Measurements from ENCODE around the gene HK3.

The HK3 gene

DNA sequence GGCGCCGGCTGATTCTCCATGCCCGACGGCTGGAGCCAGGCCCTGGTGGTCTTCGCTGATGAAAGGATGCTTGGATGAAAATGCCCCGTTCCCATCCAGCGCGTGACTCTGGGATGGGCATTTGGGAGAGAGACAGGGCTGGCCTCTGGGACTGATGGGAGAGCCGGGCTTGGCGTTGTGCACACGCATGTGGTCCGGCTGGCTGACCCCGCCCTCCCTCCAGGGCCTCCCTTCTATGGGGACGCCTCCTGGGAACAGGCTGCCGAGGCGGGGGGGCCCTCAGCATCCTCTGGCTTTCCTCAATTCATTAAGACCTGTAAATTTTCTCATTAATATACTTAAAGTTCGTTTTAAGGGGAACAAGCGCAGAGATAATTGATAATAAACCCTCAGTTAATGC, 52.0 kb downstream of the HK3 start:
- no peak for DNase-seq

DNA sequence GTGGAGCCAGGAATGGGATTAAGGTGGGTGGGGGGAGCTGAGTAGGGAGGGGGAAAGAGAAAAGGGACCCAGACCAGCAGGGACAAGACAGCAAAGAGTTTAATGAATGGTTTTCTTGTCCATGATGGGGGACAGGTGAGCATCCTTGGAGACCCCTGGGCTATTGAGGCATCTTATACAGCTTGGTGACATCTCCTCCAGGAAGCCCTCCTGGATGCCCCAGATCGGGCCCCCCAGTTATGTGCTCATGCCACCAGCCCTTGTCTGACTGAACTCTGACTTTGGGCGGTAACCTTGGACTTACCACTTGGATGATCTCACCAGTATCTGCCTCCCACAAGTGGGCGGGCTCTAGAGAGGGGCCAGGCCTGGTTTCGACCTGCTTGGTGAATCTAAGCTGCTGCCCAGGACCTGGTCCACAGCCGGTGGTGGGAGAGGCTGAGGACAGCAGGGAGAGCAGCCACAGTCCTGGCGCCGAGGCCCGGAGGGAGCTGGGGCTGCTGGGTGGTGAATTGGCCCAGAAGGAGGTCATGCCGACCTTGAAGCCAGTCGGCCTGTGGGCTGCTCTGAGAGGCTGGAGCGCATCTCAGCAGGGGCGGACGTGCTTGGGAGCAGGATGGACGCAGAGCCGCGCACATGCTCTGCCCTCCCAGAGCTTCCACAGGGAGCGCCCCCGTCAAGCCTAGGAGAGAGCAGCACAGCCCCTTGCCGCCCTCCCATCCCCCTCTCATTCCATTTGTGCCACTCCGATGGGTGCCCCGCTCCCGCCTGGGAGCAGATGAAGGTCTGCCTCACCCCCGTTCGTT, 52.6 kb downstream of the HK3 start:
- DNase-seq: no peak

DNA sequence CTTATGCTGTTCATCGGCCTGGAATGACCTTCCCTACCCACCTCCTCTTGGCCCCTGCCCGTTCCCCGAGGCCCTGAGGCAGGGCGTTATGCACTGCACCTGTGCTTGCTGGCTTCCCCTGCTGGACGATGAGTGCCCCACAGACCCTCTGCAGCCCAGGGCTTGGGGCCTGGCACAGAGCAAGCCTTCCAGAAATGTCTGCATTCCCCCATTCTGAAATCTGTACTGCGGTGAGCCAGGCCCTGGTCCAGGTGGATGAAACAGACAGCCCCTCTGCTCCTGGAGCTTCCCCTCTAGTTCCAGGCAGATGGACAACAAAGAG, 53.8 kb downstream of the HK3 start:
- no peak for DNase-seq

DNA sequence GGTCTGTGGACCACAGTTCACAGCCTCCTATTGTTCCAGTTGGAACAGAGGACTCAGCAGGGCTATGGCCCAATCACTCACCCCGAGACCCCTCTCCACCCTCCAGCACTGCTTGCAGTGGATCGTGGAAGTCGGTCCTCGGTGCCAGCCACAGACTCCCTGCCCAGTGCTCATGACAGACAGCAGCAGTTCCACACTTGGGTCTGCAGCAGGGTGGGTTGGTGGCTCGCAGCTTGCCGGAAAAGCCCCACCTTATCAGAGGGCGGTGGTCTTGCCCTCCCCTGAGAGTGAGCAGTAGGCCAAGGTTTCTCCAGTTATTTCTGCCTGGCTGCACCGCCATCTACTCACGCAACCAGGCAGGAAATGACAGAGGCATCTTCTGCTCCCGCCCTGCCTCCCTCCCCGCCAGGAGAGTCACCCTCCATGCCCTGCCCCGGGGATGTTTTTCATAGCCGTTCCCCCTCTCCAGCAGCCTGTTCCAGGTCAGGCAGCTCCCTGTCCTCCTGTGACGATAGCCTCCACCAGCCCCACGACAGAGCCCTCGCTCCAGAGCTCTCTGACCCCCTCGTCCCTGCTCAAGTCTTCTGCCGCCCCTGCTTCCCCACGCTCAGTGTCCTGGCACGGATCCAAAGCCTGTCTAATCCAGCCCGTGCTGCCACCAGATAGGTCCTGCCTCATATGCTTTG, 54.3 kb downstream of the HK3 start:
- no peak for DNase-seq

DNA sequence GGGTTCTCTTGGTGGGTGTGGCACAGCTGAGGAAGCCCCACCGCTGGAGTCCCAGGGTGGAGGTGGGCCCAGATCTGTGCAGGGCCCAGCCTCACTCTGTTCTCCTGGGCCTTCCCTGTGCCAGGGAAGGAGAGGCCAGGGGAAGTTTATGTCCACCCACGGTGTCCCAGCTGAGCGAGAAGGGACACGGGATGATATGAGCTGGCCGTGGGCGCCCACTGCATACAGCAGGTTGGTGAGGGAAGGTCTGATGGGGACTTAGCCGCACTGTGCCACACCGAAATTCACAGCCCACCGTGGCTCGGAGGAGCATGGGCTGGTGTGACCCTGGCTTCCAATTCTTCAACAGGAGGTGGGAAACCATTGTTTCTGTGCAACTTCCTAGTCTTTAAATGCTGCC, 54.9 kb downstream of the HK3 start:
- no peak for DNase-seq

DNA sequence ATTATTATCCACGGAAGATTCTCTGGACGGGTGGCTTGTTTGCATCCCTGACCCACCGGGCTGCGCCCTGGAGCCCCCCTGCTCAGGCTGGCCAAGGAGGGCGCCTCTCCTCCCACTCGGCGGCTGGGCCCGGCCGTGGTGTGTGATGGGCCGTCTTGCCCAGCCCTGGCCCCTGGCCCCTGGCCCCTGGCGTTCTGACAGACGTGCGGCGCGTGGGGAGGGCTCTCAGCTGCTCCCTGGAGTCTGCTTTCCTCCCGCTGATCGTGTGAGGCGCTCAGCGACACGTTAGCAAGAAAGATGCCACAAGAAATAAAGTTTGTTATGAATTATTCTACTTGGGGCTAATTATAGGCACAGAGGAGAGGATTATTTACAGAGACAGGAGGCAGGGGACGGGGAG, 55.5 kb downstream of the HK3 start:
- DNase-seq: no peak

DNA sequence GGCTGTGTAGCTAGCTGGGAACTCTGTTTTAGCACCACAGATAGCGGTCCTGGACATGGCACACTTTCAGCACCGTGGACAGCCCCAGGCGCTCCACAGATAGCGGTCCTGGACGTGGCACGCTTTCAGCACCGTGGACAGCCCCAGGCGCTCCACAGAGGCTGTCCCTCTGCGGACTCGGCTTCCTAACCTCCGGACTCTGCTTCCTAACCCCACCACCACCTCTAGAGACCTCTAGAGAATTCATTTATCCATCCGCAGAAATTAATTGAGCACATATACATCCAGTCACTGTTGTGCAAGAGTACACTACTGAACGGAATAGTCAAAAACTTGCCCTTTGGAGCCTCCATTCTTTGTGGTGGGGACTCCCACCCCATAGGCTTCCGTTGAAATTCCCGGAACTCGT, 61.4 kb downstream of the HK3 start:
- peak; percentile 21 for DNase-seq

DNA sequence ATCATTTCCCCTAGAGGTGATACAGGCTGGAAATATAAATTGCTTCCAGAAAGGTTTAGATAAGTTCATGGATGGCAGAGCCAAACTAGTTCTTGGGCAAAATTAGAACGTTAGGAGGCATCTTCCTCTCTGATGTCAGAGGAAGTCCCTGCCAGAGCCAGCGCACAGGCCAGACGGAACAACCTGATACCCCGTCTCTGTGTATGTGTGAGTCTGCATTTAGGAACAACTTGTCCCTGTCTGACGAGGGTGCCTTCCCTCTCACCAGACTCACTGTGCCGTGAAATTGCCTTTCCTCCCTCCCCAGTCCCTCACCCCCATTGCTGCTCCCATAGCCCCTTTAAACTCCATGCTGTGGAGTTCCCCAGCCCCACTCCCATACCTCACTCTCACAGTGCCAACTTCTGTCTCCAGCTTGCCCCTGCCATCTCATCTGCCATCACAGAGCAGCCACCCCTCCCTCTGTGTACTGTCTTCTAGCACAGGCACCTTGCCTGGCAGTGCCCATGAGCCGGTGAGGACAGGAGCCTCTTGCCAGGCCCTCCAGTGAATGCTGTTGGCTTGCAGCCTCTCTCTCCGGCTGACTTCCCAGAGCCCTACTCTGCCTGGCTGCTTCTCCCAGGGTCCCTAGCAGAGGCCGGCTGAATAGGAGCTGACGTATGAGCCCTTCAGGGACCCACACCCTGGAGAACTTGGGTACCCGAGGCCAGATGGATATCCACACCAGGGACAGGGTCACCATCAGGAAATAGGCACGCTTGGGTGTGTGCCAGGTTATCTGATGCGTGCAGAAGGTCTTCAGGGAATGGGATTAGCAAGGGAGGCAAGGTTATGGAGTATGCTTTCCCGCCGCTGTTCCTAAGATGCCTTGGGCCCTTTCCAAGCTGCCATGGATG, 62.1 kb downstream of the HK3 start:
- no peak for DNase-seq

DNA sequence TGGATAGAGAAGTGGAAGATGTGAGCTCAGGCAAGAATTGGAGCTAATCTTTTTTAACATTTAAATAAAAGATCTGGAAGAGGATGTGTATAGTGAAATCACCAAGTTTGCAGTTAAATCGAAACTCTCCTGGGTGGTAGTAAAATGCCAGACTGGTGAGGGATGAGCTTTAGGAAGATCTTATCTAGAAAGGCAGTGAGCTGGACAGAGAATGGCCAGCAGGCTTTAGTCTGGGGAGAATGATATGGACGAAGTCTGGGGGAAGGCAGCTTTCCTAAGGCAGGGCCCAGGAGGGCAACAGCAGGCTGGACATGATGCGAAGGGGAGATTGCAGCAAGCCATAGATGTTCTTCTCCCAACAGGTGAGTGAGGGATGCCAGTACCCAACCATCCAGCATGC, 63.2 kb downstream of the HK3 start:
- DNase-seq: no peak

DNA sequence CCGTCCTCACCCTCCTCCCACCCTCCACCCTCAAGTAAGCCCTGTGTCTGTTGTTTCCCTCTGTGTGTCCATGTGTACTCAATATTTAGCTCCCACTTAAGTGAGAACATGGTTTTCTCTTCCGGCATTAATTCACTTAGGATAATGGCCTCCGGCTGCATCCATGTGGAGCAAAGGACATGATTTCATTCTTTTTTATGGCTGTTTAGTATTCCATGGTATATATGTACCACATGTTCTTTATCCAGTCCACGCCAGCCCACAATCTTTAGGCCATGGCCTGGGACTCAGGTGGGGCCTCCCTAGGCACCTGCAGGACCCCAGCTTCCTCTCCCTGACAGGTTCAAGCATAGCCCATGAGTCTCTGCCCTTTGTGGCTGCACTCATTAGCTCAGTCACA, 65.9 kb downstream of the HK3 start:
- DNase-seq: no peak

DNA sequence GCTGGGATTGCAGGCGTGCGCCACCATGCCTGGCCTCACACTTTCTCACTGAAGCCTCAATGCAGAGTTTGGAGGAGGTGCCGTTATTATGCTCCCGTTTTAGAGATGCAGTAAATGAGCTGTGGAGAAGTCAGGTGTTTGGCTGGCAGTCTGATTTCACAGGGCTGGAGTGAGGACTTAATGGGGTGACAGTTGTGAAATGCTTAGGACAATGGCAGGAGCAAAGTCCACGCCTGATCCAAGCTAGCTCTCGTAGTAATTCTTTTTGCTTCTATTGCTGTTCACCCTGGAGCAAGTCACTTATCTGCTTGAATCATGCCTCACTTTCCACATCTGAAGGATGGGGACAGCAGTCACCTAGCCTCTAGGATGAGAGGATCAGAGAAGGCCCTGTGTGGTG, 67.0 kb downstream of the HK3 start:
- no peak for DNase-seq

DNA sequence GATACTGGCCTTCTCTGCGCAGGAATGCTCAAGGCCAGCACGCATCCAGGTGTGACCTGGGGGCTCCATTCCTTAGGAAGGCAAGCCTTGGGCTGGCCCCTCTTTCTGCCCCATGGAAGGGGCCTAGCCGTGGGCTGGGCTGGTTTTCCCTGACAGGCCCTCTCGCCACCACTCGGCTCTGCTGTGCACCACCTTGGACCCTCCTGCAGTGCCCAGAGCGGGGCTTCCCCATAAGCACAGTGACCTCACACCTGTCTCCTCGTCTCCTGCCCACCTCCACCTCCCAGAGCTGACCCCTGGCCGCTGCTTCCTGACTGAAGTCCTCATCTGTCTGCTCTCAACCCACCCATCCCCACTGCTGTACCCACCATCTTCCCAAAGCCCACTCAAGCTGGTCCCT, 67.7 kb downstream of the HK3 start:
- DNase-seq: no peak

DNA sequence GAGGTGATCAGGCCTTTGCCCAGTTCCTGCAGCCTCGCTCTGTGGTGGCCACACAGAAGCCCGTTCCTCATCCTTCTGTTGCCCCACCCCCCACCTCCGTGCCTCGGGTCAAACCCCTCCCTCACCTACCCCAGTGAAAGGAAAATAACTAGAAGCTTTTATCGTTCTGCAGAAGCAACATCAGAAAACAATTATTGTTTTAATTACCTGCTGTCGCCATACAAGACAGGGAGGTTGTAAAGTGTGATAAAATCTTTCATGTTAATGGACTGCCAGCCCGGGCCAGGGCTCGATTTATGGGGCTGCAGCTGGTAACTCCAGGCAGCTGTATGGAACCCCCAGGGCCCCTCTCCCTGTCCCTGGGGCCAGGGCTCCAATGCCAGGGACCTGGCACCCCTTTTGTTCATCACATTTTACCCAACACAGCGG, 68.1 kb downstream of the HK3 start:
- DNase-seq: no peak

Data from GF-D8 (cell line).